GM19025 (cell line): Measurements from ENCODE around the gene ACVR2A.

Experiments
- ATAC-seq: cut with Tn5 transposase; IDR thresholded peaks from one replicate; pipeline ENCODE4 v1.9.1; 2021; ENCODE audit warnings: mild to moderate bottlenecking, low read depth, moderate library complexity; ENCODE audit not compliant: unreplicated experiment

ACVR2A gene

GRCh38 chr2:147854557-147855134 lies 9.8 kb downstream of the ACVR2A start:
- no peak for ATAC-seq

GRCh38 chr2:147855316-147855715 lies 10.5 kb downstream of the ACVR2A start:
- no peak for ATAC-seq

DNA sequence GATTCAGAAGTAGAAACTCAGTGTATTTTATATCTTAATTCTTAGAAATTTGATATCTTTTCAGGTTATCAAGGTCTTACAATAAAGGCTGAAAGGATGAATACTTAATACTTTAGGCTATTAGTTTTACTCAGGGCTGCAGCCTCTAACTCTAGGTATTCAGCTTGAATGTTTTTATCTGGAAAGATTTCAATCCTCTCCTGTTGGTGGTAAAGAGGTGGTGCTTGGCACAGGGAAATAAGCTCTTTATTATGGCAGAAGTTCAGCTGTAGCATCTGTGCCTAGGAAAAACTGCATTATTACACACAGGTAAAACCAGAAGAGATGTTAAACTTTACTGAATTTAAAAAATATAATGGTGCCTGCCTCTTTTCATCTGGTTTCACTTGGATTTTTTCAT lies 11.1 kb downstream of the ACVR2A start:
- no peak for ATAC-seq

DNA sequence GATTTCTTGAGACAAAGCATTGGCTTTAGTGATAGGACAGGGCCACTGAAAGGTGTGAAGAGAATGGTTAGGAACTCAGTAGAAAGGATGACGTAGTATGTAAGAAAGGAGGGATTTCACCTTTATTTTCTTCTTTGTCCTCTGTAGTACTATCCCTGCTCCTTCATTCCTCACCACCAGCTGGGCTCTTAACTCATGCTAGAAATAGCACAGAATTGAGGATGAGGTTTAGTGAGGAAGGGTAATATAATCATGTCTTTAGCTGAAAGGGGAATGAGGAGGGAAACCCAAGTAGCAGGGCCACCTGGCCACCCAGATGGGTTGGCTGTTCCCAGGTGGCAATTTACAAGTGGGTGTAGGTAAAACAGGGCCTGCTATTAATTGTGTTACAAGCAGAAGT lies 15.2 kb downstream of the ACVR2A start:
- ATAC-seq, result no peak

GRCh38 chr2:147862859-147863516 lies 18.2 kb downstream of the ACVR2A start:
- ATAC-seq, result no peak

DNA sequence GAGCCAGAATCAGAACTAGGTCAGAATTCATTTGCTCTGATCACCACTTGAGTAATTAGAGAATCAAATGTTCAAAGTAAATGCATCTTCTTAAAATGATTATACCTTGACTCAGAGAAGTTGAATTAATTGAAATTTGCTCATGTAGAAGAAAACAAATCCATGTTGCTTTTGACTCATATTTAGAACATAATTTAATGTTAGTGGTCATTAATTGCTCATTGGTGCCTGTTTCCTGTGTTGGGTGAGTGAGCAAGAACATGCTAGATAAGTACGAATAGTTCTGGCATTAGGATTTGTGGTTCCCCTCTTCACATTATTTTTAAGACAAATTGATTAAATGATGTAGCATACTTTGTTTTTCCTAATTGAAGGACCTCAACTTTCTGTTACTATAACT lies 19.0 kb downstream of the ACVR2A start:
- no peak for ATAC-seq

GRCh38 chr2:147865560-147865959 lies 20.7 kb downstream of the ACVR2A start:
- no peak for ATAC-seq

DNA sequence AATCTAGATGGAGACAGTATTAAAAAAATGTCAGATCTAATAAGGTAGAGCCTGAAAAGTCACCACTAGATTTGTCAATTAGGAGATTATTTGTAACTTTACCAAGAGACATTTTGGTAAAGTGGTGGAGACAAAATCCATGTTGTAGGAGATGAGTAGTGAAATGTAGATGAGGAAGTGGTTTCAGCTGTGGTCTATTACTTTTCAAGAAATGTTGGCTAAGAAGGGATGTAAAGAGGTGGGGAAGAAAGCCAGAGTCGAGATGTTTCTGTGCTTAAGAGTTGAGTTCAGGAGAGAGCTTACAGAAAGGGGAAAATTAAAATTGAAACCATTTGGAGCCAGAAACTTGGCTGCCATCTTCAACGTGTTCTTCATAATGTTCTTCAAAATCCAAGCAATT lies 22.2 kb downstream of the ACVR2A start:
- ATAC-seq, result no peak

DNA sequence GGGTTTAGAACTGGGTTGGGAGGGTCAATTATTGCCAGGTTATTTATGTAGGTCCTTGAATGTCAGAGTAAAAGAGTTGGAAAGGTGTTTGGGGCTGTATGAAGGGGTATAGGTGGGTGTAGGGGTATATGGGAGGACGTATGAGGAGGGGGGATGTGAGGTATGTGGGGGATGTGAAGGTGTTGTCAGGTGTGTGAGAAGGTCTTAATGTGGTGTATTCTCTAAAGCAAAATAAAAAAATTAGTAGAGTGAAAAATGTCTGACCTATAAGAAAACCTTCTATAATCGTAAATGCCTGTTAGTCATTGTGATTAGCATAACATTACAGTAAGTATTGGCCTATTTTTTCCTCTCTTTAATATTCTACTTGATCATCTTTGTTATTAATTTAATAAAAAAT lies 25.1 kb downstream of the ACVR2A start:
- ATAC-seq, result no peak

GRCh38 chr2:147872967-147873366 lies 28.1 kb downstream of the ACVR2A start:
- ATAC-seq, result no peak

GRCh38 chr2:147873859-147874483 lies 29.1 kb downstream of the ACVR2A start:
- no peak for ATAC-seq

DNA sequence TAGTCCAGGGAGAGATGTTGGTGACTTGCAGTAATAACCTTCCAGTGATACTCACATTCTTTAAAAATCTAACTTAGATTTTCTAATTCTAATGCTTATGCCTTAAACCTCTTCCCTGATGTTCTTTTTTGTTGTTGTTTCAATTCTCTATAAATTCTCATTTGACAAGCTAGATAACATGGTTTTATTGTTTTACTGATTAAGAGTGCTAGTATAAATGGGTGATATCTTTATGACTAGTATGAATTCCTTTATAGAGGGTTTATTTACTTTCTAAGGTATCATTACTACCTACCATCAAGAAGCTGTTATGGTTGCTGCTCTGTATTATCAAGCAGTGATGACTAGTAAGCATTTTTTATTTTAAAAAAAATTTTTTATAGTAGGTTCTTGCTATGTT lies 35.0 kb downstream of the ACVR2A start:
- no peak for ATAC-seq

GRCh38 chr2:147882631-147883030 lies 37.8 kb downstream of the ACVR2A start:
- ATAC-seq, result no peak

- no peak for ATAC-seq
Observed at GRCh38 chr2:147884830-147885229, 40.0 kb downstream of the ACVR2A start.

- no peak for ATAC-seq
Observed at GRCh38 chr2:147886136-147886535, 41.3 kb downstream of the ACVR2A start.

DNA sequence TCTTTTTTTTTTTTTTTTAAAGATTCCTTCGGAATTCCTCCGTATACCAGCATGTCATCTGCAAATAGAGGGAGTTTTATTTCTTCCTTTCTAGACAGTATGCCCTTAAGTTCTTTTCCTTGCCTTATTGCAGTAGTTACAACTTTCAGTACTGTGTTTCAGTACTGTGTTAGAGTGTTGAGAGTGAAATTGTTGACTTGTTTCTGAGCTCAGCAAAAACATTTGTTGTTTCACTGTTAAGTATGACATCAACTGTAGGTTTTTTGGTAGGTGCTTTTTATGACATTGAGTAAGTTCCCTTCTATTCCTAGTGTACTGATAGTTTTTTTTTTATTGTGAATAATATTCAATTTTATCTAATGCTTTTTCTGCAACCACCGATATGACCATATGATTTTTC lies 43.9 kb downstream of the ACVR2A start:
- no peak for ATAC-seq

DNA sequence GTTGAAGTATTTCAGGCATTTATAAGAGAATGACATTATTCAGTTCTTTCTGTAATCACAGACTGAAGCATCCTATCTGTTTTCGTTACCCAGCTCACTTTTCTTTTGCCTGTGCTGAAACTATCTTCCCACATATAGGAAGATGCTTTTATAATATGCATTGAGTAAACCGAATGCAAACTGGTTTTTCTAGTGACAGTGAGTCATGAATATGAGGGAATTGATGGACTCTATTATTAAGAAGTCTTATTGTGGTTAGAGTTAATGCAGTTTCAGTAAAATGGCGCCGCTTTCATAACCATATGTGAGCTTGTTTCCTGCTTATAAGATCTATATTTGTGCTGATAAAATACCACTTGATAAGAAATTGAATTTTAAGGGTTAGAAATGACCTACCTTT lies 59.2 kb downstream of the ACVR2A start:
- no peak for ATAC-seq

DNA sequence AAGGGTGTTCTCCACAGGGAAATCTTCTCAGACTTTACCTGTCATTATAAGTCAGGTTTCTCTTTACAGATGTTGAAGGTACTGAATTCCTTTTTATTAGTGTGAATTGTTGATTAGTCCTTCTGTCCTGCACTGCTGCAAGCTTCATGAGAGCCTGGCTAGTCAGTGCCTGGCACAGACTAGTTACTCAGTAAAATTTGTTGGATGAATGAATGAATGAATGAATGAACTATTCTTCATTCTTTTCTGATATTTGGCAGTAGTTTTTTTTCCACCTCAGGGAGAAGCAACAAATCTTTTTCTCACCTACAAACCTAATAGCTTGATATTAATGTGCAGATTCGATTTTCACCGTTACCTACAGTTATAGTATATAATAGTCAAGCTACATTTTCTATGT lies 64.3 kb downstream of the ACVR2A start:
- ATAC-seq, result no peak

DNA sequence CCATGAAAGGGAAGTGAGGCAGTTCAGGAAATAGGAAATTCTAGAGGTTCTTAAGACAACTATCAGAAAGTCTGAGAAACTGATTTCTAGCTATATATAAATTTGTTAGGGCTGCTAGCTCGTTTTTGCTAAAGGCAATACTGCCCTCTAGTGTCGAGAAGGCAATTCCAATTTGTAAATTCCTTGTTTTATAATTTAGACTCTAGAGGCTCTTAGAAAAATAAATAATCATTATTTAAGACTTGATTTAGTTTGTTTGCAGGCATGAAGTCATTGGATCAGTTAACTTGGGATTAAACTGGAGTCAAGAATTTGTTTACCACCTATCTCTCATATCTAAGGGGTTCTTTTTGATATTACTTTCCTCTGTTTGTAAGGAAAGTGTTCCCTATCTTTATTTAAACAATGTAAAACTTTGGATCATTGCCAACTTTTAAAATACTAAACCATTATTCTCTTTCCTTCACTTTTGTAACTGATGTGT lies 66.2 kb downstream of the ACVR2A start:
- ATAC-seq, result no peak

GRCh38 chr2:147913701-147914480 lies 69.1 kb downstream of the ACVR2A start:
- ATAC-seq, result no peak

GRCh38 chr2:147916067-147916466 lies 71.2 kb downstream of the ACVR2A start:
- ATAC-seq, result no peak
